ENCODE results near the gene FAM13C. TPM values are rescaled to one million over a fixed set of nuclear protein-coding genes. Genes with fewer than 3 reads are reported as not detected.
A peak's percentile ranks its signal among the peaks of the same experiment; 100 is the strongest.

FAM13C gene
- total and polyA plus RNA-seq, 12 donors, result 8.9 to 92.8 (median 34.1) TPM

DNA sequence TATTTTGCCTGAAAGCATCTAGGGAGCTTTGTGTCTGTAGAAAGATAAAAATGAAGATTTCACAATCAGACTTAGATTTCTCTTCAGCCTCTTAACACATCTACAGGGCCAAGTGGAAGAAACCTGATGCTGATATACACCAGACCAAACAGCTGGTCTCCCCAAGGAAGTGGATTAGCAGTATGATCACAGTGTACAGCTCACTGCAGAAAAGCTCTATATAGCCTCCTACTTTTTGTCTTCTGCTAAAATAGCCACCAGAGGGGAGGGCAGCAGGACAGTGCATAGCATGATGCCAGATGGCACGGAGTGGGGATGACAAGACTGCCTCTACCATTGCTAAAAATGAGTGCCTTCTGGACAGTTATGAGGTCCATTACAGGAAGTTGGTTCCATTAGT lies 16.0 kb downstream of the FAM13C start:
- DNase-seq, result no peak
- peaks cover 0 to 17% of the 10 kb centered on the region in 2 donors for H3K4me1 ChIP-seq (replicated peaks in 1 of 2)
- peaks cover 0 to 8% of the 10 kb centered on the region in 2 donors for H3K36me3 ChIP-seq (replicated peaks in 1 of 2)
- no peaks in the 10 kb centered on the region for H3K9me3 ChIP-seq (replicated peaks in 1 of 3)
- WGBS, 4 donors, result 50 to 100% (median 88%) methylated on average over 1 of the region's 1 CpG
- H3K4me3 ChIP-seq, result no peak overlapping the region
- no peak overlapping the region for H3K27ac ChIP-seq
- no peaks in the 10 kb centered on the region for H3K27me3 ChIP-seq
- TF ChIP-seq CTCF (IDR thresholded peaks at IDR 0.05), result no peak
- no peak for TF ChIP-seq POLR2A (IDR thresholded peaks at IDR 0.05)
- intact Hi-C loops (cut with DNase I), result no loop called here

DNA sequence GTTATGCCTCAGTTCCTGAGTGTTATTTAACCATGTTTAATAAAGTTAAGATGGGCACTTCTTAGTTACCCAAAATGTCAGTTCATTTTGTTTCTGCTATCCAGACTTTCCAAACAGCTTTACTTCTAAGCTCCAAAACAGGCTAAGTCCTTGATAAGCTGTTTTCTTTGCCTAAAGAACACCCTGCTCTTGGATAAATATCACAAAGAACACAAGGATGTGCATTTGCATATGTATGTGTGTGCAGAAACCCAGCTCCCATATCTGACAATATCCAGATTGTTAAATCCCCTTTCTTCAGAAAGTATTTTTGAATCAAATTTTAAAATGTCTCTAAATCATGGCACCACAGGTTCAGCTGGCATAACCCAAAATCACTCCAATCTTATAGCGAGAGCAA lies 19.6 kb downstream of the FAM13C start:
- Histone ChIP-seq H3K36me3 (replicated peaks in 1 of 2) (no peaks in the 10 kb centered on the region), H3K27me3 (no peaks in the 10 kb centered on the region), H3K4me3 (no peak overlapping the region), H3K9me3 (replicated peaks in 1 of 3) (no peaks in the 10 kb centered on the region), H3K27ac (no peak overlapping the region), H3K4me1 (replicated peaks in 1 of 2) (peaks cover 4 to 27% of the 10 kb centered on the region in 2 donors)
- WGBS, 4 donors, result 97 to 100% (median 99%) methylated on average over 1 of the region's 1 CpG
- intact Hi-C loops (cut with DNase I), result no loop called here
- no peak for DNase-seq
- no peak for TF ChIP-seq CTCF (IDR thresholded peaks at IDR 0.05)

GRCh38 chr10:59342000-59342399 lies 20.3 kb downstream of the FAM13C start:
- no peak for TF ChIP-seq POLR2A (IDR thresholded peaks at IDR 0.05)
- TF ChIP-seq CTCF (IDR thresholded peaks at IDR 0.05), result no peak
- Histone ChIP-seq H3K4me1 (replicated peaks in 1 of 2) (peaks cover 10 to 33% of the 10 kb centered on the region in 2 donors), H3K9me3 (replicated peaks in 1 of 3) (no peaks in the 10 kb centered on the region), H3K27me3 (no peaks in the 10 kb centered on the region), H3K4me3 (no peak overlapping the region), H3K36me3 (replicated peaks in 1 of 2) (no peaks in the 10 kb centered on the region), H3K27ac (peak overlapping the region in 2 of 5 donors; percentile 6 to 35)
- DNase-seq, result peak in 1 of 7 donors; percentile 21
- intact Hi-C loops (cut with DNase I), result no loop called here
- WGBS, 4 donors, result 67 to 82% (median 74%) methylated on average over 1 of the region's 1 CpG

DNA sequence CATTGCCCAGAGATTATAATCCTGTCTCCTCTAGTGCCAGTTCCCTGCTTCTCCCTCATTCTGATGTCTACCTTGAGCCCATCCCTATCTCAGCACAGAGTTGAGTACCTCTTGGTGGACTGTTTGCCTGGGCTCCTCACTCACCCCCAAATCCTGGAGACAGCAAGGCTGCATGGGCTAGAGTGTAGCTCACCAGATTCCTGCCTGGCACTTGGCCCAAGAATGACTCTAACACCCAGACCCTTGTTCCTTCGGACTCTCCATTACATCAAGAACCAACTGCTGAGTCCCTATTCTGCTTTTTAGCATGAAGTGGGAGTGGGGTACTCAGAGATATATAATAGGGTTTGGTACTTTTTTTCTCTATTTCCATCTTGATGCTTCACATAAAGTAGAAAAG lies 22.1 kb downstream of the FAM13C start:
- Histone ChIP-seq H3K4me1 (replicated peaks in 1 of 2) (peaks cover 13 to 31% of the 10 kb centered on the region in 2 donors), H3K27ac (no peak overlapping the region), H3K4me3 (no peak overlapping the region), H3K36me3 (replicated peaks in 1 of 2) (no peaks in the 10 kb centered on the region), H3K9me3 (replicated peaks in 1 of 3) (no peaks in the 10 kb centered on the region), H3K27me3 (no peaks in the 10 kb centered on the region)
- DNase-seq, result no peak
- TF ChIP-seq CTCF (IDR thresholded peaks at IDR 0.05) (no peak), POLR2A (IDR thresholded peaks at IDR 0.05) (no peak)
- intact Hi-C loops (cut with DNase I), result no loop called here
- 81 to 93% (median 87%) methylated on average over 1 of the region's 1 CpG for WGBS, 4 donors
